Fibroblast of the aortic adventitia (primary cell): ENCODE results near the gene MMP15. TPM values are rescaled to one million over a fixed set of nuclear protein-coding genes. Genes with fewer than 3 reads are reported as not detected.

Experiments used
- DNase-seq: peaks from one replicate; pipeline ENCODE4 v3.0.0-alpha.2; 2010; ENCODE audit warnings: low read depth
- H3K4me3 ChIP-seq: 2 replicates; pipeline ENCODE4 v1.5.1; 2011; ENCODE audit warnings: low read depth, mild to moderate bottlenecking, control low read depth, low read length, moderate library complexity
- total RNA-seq: library from RNA; depleted of rRNA; stranded (reverse); fragments of >200 nt; gene quantifications from 2 replicates; pipeline ENCODE4 v1.2.3, GENCODE V29; 2012; ENCODE audit warnings: low replicate concordance
- TF ChIP-seq, protein P1 (sequence below): IDR thresholded peaks from 2 replicates; pipeline ENCODE4 v1.5.1; 2011; ENCODE audit warnings: mild to moderate bottlenecking, low read length, control low read depth, inconsistent platforms; ENCODE audit not compliant: insufficient read depth

The MMP15 gene
- total RNA-seq, 1 donor: 2.4 TPM

DNA sequence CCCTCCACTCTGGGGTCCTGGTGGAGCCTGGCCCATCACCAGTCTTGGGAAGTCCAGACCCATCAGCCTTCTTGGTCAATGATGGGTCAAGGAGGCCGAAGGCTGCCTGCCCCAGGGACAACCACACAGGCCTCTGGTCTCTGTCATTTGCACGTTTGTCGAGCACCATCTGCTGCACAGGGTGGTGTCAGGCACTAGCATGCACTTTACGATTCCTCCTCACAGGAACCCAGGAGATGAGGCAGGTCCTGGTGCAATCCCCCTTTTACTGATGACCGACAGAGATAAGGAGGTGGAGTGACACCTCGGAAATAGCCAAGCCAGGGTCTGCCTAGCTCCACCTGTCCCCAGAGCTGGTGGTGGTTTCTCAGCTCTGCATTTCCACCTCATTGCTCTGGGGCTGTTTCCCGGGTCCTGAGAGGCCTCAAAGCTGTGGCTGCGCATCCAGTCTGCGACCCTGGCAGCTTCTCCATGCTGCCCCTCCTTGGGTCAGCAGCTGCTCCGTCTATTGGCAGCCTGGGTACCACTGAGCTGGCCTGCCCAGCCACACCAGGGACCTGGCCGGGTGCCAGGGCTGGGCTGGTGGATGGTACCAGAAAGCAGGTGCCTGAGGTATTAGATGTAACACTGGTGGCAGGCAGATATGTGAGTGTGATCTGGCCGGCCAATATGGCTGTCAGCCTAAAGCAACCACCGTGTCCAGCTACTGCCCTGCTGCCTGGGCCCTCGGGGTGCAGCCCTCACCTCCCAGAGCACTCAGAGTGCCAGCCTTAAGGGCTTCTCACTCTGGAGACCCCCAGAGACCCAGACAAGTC, 10.0 kb downstream of the MMP15 start:
- DNase-seq: no peak
- TF ChIP-seq, protein P1, sequence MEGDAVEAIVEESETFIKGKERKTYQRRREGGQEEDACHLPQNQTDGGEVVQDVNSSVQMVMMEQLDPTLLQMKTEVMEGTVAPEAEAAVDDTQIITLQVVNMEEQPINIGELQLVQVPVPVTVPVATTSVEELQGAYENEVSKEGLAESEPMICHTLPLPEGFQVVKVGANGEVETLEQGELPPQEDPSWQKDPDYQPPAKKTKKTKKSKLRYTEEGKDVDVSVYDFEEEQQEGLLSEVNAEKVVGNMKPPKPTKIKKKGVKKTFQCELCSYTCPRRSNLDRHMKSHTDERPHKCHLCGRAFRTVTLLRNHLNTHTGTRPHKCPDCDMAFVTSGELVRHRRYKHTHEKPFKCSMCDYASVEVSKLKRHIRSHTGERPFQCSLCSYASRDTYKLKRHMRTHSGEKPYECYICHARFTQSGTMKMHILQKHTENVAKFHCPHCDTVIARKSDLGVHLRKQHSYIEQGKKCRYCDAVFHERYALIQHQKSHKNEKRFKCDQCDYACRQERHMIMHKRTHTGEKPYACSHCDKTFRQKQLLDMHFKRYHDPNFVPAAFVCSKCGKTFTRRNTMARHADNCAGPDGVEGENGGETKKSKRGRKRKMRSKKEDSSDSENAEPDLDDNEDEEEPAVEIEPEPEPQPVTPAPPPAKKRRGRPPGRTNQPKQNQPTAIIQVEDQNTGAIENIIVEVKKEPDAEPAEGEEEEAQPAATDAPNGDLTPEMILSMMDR: no peak
- H3K4me3 ChIP-seq: no peak overlapping the region

DNA sequence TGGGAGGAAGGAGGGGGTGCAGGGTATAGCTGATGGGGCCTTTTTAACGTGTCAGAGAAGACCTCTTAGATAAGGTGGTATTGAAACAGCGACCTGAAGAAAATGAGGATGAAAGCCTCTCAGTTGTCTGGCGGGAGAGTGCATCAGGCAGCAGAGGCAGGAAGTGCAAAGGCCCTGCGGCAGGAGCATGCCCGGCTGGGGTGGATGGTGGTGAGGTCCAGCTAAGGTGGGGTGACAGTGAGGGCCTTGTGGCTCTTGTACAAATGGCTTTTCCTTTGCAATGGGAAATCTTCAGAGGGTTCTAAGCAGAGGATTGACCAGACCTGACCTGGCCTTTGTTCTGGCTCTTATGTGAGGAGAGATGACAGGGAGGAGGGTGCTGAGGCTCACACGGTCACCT, 11.4 kb downstream of the MMP15 start:
- TF ChIP-seq, protein P1: no peak
- no peak overlapping the region for H3K4me3 ChIP-seq
- DNase-seq: no peak

DNA sequence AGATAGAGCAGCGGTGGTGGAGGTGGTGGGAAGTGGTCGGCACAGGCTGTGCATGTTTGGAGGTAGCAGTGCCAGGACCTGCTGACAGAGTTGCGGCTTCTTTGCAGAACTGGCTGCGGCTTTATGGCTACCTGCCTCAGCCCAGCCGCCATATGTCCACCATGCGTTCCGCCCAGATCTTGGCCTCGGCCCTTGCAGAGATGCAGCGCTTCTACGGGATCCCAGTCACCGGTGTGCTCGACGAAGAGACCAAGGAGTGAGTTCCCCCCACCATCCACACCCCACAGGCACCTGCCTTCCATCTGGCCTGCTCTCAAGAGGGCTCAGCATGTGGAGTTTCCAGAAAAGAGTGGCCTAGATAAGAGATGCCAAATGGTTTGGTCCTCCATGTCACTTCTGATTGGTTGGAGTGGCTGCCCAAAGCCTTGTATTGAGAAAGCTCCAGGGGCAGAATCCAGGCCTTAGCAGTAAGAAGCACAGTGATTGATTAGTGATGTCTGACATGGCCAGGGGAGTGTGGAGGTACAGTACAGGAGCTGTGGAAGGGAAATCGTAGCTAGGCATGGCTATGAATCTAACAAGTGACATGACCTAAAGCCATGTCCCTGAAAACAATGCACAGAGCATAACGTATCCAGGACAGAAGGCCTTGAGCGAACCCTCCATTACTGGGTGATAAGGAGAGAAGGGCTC, 12.0 kb downstream of the MMP15 start:
- H3K4me3 ChIP-seq: no peak overlapping the region
- TF ChIP-seq, protein P1: no peak
- no peak for DNase-seq

DNA sequence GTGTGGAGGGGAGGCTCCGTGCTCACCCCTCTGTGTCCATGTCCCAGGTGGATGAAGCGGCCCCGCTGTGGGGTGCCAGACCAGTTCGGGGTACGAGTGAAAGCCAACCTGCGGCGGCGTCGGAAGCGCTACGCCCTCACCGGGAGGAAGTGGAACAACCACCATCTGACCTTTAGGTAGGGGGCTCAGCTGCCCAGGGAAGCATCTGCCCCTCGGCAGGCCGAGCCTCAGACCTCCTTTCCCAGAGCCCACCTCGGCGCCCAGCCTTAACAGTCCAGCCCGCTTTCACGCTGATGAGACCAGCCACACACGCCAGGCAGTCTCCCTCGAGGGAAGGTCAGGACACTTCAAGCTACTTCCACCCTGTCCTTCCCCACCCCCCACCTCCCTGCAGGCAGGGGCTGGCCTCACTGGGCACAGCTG, 12.7 kb downstream of the MMP15 start:
- DNase-seq: no peak
- no peak overlapping the region for H3K4me3 ChIP-seq
- TF ChIP-seq, protein P1: no peak

DNA sequence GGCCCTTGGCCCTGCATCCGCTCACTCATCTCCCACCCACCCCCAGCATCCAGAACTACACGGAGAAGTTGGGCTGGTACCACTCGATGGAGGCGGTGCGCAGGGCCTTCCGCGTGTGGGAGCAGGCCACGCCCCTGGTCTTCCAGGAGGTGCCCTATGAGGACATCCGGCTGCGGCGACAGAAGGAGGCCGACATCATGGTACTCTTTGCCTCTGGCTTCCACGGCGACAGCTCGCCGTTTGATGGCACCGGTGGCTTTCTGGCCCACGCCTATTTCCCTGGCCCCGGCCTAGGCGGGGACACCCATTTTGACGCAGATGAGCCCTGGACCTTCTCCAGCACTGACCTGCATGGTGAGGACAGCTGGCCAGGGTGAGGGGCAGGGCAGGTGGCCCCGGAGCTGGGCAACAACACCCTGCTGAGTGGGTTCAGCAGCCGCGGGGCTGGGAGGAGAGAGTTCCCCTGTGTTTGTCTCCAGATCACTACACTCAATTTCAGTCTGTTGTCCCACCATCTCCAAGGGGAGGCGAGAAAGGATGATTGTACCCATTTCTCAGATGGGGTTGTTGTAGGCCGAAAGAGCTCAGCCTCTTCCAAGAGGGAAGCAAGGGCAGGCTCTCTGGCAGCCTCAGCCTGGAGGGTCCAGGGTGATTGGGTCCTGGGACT, 14.4 kb downstream of the MMP15 start:
- TF ChIP-seq, protein P1: no peak
- no peak for DNase-seq
- H3K4me3 ChIP-seq: no peak overlapping the region

DNA sequence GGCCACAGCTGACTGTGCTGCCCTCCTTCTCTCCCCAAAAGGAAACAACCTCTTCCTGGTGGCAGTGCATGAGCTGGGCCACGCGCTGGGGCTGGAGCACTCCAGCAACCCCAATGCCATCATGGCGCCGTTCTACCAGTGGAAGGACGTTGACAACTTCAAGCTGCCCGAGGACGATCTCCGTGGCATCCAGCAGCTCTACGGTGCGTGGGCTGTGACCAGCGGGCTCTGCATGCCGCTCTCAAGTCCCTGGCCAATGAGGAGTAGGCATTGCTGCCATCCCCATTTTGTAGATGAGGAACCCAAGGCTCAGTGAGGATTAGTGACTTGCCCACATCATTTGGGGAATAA, 14.9 kb downstream of the MMP15 start:
- no peak for DNase-seq
- TF ChIP-seq, protein P1: no peak
- no peak overlapping the region for H3K4me3 ChIP-seq
